Activated gamma-delta T cell (primary cell): Measurements from ENCODE around the gene DPH7.
"Not testable (repeated sequence)": the region's sequence is repeated elsewhere in the genome, so short reads cannot be mapped to it uniquely, and the experiment has no call there.

ENCODE experiments used
- DNase-seq: peaks from one replicate; lab custom pipeline; 2025; lab: John Stamatoyannopoulos, UW

Gene DPH7

GRCh38 chr9:137516144-137516917 lies 62.4 kb downstream of the DPH7 start:
- DNase-seq = no peak

- no peak for DNase-seq
These were observed 63.4 kb downstream of the DPH7 start for GRCh38 chr9:137515338-137515724.

GRCh38 chr9:137514691-137515337 lies 63.9 kb downstream of the DPH7 start:
- no peak for DNase-seq

GRCh38 chr9:137513801-137514570 lies 64.7 kb downstream of the DPH7 start:
- DNase-seq = not testable (repeated sequence)

- DNase-seq = not testable (repeated sequence)
These were observed 65.6 kb downstream of the DPH7 start for GRCh38 chr9:137513136-137513535.

- no peak for DNase-seq
These were observed 66.8 kb downstream of the DPH7 start for GRCh38 chr9:137511758-137512463.

GRCh38 chr9:137511126-137511525 lies 67.6 kb downstream of the DPH7 start:
- not testable (repeated sequence) for DNase-seq

- DNase-seq = no peak
These were observed 69.5 kb downstream of the DPH7 start for GRCh38 chr9:137509198-137509597.

GRCh38 chr9:137506702-137507171 lies 72.0 kb downstream of the DPH7 start:
- DNase-seq = no peak

- no peak for DNase-seq
These were observed 72.5 kb downstream of the DPH7 start for GRCh38 chr9:137506274-137506673.

- DNase-seq = no peak
These were observed 73.1 kb downstream of the DPH7 start for GRCh38 chr9:137505421-137506140.
